ENCODE results near the gene TMEM178A.

DNA sequence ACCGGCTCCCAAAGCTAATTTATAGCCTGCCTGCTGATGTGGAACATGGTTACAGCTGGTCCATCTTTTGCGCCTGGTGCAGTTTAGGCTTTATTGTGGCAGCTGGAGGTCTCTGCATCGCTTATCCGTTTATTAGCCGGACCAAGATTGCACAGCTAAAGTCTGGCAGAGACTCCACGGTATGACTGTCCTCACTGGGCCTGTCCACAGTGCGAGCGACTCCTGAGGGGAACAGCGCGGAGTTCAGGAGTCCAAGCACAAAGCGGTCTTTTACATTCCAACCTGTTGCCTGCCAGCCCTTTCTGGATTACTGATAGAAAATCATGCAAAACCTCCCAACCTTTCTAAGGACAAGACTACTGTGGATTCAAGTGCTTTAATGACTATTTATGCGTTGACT is 51.4 kb downstream of the TMEM178A start:
- no peak for TF ChIP-seq POLR2A (IDR thresholded peaks at IDR 0.05)
- TF ChIP-seq, protein P1, sequence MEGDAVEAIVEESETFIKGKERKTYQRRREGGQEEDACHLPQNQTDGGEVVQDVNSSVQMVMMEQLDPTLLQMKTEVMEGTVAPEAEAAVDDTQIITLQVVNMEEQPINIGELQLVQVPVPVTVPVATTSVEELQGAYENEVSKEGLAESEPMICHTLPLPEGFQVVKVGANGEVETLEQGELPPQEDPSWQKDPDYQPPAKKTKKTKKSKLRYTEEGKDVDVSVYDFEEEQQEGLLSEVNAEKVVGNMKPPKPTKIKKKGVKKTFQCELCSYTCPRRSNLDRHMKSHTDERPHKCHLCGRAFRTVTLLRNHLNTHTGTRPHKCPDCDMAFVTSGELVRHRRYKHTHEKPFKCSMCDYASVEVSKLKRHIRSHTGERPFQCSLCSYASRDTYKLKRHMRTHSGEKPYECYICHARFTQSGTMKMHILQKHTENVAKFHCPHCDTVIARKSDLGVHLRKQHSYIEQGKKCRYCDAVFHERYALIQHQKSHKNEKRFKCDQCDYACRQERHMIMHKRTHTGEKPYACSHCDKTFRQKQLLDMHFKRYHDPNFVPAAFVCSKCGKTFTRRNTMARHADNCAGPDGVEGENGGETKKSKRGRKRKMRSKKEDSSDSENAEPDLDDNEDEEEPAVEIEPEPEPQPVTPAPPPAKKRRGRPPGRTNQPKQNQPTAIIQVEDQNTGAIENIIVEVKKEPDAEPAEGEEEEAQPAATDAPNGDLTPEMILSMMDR (IDR thresholded peaks at IDR 0.05): no peak
